HG02981 (cell line): ENCODE data around the gene IDI1.
"Not testable (repeated sequence)": the region's sequence is repeated elsewhere in the genome, so short reads cannot be mapped to it uniquely, and the experiment has no call there.

Experiments
- ATAC-seq: cut with Tn5 transposase; IDR thresholded peaks from one replicate; pipeline ENCODE4 v1.9.1; 2021; ENCODE audit warnings: mild to moderate bottlenecking, moderate library complexity; ENCODE audit not compliant: unreplicated experiment

Gene IDI1

DNA sequence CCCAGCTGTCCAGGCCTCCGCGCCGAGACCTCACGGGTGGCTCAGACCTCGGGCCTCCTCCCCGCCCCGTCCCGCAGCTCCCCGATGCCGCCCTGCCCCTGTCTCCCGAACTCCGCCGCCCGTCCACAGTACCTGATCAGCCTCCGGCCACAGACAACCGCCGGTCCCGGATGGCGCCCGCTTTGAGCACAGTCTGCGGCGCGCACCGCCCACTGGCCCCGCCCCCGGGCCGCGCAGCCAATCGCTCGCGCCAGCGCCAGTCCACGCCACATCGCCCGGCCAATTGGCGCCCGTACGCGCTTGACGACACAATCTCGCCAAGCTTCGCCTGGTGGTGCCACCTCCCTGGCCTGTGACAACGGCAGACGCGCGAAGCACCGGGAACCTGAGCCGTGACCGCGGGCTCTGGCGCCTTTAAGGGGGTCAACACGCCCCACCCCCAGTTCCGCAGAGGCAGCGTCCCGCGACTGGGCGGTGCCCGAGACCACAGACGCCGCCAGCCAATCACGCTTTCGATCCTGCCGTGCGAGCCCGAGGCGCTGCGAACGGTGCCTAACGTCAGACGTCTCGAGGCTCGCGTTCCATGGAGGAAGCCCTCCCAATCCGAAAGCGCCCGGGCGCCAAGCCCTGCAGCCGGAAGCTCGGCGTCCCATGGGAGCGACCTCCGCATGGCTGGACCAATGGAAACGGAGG, at the start of gene IDI1:
IDI1 (minus strand) TSS at position 388 of the 693 bp plus-strand sequence; CDS start at position 272, 116 bp downstream.
- peak; percentile 77 for ATAC-seq

DNA sequence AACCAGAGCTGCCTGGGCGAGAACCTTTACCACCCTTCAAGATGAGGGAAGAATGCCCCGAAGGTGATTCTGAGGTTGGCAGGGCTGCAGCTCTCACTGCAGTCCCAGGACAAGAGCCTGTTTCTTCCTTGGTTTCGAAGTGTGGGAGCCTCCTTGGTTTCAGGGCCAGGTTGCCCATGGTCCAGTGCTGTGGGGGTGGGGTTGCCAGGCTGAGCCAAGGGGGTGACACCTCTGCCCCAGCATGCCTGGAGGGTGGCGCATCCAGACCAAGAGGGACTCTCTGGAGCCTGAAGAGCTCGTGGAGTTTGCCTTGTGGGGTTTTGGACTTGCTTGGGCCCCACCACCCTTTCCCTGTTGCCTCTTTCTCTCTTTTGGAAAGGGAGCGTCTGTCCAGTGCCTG, 48.5 kb upstream of the IDI1 start:
- ATAC-seq, result no peak

DNA sequence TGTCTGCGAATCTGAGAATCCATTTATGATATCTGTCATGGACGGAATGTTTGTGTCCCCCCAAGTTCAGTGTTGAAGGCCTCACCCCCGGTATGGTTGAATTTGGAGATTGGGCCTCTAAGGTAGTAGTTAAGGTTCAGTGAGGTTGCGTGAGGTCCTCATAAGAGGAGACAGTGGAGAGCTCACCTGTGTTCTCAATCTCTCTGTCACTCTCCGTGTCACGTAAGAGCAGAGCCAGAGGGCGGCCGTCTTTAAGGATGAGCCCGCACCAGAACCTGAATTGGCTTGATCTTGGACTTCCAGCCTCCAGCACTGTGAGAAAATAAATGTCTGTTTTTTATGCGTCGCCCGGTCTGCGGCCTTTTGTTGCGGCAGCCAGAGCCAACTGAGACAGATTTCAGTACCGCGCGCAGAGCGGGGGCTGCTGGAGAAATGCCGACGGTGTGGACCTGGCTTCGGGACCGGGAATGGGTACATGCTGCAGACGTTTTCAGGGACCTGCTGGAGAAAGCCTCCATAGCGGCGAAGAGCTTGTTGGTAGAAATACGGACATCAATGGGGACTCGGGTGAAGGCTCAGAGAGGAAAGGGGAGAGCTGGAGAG, 47.5 kb upstream of the IDI1 start:
- ATAC-seq, result no peak

DNA sequence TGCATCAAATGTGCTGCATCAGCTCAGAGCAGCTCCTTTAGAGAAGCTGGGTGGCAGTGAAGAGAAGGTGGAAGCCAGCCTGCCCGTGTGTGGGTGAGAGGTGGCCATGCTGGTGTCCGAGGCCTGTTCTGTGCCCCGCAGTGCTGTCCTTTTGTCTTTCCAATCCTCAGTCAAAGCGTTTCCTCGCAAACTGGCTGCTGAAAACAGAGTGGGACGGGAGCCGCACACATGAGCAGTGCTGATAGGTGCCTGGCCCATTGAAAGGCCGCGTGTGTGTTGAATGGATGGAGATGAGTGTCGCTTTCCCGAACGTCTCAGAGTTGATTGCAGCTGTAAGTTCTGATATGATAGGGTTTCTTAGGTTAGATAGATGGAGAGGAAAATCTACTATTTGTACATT, 46.6 kb upstream of the IDI1 start:
- ATAC-seq, result no peak

DNA sequence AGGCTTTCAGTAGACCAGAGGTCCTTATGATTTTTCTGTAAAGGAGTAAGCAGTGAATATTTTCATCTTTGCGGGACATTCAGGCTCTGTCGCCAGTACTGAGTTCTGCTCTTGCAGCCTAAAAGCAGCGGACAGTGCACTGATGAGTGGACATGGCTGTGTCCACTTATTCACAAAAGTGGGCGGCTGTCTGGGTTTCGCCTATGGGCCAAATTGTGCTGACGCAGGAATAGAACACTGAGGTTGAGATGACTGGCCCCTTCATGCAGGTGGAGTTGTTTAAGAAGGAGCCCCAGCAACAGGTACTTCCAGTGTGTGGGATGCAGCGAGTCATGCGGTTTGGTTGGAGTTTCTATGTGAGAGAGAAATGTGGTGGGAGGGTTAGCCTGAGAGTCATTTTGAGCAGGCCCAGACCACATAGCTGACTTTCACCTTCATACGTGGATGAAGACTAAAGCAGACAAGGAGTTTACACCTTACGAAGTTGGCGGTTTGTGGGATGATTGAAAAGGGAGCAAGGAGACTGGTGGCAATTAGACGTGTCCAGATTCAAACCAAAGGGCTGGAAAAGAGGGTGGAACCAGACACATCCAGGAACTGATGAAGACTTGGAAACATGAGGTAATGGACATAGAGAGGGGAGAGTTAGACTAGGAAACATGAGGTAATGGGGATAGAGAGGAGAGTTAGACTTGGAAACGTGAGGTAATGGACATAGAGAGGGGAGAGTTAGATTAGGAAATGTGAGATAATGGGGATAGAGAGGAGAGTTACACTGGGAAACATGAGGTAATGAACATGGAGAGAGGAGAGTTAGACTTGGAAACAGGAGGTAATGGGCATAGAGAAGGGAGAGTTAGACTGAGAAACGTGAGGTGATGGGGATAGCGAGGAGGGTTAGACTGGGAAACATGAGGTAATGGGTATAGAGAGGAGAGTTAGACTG, 45.5 kb upstream of the IDI1 start:
- peak; percentile 51 for ATAC-seq

DNA sequence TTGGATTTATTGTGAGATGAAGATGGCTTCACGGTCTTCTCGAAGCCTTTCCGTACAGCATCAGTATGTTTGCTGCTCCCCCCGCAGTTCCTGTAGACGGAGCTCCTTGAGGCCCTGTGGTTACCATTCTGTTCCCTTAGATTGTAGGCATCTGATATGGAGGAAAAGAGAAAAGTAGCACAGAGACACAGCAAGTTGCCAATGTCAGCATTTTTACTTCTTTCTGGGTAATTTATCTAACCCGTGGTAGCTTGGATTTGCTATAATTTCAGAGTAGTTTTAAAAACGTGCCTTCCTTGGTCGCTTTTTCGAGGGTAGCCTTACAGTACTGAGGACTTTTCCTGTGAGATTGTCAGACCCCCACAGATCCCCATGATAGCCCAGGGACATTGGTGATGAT, 44.8 kb upstream of the IDI1 start:
- ATAC-seq, result no peak

DNA sequence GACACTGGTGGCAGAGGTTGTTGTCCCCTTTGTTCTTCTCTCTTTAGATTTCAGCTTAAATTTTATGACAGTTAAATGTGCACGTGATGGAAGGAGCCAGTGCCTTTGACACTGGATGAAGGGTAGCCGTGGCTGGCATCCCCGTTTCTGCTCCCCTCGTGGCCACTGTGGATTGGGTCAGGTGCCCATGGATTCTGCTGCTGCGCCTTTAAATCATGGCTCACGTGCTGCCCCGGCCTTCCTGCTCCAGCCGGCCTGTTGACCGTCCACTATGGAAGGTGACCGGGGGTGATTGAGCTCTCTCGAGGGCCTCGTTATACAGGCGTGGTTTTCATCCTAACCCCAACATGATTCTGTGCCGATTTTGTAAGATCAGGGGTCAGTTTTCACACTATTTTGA, 41.8 kb upstream of the IDI1 start:
- no peak for ATAC-seq

DNA sequence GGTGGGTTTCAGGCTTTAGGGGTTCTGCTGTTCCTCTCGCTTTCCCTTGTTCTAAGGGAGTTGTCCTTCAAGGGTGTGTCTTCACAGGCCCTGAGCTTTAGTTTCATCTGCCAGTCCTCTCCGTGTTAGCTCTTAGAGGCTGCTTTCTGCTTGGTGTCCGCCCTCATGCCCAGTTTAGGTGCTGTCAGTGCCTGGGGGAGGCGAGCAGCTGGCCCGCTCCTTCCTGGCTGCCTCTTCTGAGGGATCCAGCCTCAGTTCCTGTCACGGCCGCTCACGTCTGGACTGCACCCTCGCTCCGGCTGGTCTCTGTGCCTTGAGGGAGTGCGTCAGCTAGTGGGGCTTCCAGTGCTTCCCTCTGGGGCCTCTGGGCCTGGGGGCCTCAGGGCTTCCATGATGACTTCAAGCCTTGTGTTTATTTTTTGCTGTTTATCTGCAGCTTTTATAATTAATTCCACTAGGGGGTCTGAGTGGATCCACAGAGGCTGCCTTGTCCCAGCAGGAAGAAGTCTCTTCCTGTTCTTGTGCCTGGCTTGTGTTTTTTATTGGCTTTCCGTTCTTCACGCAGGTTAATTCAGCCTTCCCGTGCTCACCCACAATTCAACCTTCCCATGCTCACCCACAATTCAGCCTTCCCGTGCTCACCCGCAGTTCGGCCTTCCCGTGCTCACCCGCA, 40.2 kb upstream of the IDI1 start:
- ATAC-seq, result no peak

DNA sequence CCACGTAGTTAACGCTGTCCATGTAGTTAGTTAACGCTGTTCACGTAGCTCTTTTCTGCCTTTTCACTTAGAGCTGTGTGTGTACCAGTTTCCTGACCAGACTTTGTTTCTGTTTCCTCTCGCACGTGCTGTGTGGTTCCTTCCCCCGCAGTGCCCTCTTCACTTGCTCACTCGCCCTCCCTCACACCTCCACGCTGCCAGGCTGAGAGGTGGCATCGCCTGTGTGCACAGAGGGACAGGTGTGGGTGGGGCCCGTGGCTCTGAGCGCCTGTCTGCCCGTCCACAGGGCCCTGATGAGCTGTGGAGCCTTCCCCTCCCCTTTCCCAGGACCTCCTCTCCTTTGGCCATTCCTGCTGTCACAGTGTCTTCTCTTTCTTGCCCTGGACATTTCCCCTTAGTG, 37.9 kb upstream of the IDI1 start:
- ATAC-seq, result no peak

DNA sequence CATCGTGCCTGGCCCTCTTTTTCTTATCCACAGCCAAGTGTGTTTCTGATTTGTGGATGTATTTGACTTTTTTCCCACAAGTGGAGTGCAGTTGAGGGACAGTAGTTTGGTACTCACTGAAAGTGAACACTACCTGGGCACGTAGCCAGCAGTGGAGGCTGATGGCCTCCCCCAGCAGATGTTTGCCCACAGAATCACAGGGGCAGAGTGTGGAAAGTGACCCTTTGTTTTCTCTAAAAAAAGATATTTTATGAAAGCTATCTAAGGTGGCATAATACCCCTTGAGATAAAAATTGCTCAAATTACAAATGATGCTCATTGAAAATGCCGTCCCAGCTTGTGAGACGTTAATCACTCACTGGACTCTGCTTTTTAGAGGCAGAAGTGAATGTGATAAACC, 36.3 kb upstream of the IDI1 start:
- no peak for ATAC-seq

DNA sequence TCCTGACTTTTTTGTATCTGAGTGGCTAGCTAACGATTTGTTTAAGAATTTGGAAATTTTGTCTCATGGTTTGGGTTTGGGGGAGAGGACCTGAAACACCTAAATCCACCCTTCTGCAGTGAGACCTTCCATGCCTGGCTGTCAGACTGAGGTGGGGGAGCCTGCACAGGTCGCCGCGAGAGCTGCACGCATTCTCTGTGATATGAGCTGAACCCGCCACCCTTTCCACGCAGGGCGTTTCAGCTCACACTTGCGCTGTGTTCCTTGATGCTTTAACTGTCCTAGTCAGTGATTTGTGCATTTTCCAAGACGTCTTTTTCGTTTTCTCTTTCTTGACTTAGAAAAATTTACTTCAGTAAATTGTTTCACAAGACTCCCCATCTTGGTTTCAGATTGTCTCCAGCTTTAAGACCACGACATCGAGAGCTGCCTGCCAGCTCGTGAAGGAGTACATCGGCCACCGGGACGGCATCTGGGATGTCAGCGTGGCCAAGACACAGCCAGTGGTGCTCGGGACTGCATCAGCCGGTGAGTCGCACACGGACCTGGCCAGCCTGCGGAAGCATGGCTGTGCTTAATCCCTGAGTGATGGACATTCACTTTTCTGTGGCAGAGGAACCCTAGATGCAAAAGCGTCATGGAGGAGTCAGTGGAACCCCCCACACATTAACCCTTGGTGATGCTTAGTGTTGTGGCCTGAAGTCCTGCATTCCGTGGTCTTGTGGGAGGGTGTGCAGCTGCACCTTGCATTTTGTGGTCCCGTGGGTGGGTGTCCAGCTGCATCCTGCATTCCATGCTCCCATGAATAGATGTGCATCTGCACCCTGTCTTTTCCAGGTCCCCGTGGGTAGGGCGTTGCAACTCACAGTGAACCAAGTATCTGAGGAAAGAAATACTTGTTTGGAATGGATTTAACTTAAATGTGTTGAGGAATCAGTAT, 35.4 kb upstream of the IDI1 start:
- ATAC-seq, result no peak

DNA sequence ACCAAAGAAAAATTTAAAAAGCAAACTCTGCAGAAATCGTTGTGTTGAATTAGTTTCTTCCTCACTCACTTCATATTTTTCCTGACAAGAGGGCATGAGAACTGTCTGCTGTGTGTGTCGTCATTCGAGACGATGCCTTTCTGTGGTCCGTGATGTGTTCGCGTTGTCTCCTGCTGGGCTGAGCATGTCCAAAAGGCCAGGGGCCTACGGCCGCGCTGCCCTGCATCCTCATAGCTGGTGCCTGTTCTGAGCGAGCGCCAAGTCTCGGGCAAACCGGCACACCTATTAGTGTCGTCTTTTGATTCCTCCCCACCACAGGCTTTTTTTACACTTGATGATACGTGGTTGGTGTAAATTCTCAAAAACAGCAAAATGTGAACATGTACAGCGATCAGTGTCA, 34.7 kb upstream of the IDI1 start:
- no peak for ATAC-seq

DNA sequence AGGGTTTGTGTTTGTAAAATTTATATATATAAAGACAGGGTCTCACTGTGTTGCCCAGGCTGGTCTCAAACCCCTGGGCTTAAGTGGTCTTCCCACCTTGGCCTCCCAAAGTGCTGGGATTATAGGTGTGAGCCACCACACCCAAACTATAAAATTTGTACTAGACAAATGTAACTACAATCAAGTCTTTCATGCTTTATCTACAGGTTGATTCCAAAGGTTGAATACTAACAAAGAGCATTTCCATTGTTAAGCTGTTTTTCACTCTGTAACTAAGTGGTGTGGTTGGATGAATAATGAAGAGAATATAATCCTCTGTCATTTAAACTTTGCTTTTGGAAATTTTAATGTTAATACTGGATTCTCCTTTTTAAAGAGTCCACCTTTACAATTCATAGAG, 29.7 kb upstream of the IDI1 start:
- ATAC-seq, result no peak

DNA sequence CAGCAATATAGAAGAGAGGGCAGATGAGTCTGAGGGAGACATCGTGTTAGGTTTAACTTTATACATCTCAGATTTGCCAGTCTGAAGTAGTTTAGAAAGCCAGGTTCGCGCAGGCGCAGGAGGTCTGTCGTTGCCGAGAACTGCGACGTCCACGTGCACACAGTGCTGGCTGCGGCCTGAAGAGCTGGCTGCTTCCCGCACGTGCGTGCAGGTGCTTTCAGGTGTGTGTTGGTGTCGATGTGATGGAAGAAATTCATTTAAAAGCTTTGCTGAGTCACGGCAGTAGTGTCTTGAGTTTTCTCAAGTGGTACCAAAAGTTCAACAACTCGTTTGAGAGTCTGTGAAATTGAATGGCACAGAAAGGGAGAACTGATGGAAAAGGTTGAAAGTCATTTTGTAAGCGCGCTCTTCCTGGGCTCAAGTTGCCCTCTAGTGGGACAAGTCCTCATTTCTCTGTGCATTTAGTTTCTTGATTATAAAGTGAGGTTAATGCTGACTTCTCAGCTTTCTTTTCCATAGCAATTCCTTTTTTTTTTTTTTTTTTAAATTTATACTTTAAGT, 25.9 kb upstream of the IDI1 start:
- ATAC-seq, result no peak

DNA sequence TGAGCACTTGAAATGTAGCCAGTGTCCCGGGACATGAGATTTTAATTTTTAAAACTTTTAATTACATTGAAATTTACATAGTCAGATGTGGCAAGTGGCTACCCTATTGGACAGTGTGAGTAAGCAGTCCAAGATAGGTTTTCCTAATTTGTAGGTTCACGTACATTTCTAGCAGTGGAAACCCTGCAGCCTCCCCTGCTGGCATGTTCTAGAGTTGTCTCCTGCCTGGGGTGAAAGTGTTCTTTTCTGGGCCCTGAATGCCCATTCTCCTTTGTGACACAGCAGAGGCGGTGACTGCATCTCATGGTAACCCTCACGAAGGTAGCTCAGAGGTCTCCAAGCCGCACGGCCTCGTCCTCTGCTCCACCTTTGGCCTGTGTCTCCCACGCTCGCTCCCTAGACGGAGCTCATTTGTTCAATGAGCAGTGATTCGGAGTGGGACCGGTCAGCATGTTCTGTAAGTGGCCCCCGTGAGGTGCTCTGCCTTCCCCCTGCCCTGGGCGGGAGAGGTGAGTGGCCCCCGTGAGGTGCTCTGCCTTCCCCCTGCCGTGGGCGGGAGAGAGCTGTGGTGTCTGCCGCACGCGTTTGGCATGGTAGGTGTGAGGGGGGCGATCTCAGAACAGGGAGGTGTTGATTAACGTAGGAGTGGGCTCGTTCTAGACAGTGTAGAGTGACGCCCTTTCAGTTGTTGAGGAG, 25.3 kb upstream of the IDI1 start:
- ATAC-seq, result no peak

DNA sequence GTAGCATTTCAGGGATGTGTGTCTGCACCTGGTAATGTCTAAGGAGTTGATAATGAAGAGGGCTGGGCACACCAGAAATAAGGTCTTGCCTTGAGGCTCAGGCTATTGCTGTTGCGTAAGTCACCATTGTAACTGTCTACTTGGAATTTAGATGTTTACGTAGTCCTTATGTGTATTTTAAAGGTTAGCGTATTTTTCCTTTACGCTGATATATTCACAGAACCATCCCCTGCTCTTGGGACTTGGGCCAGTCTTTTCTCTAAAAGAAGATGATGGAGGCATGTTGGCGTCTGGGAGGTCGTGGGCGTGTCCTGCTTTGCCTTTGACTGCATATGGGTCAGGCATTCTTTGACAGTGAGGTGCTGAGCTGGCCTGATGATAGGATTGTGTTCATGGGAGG, 22.0 kb upstream of the IDI1 start:
- ATAC-seq, result no peak

DNA sequence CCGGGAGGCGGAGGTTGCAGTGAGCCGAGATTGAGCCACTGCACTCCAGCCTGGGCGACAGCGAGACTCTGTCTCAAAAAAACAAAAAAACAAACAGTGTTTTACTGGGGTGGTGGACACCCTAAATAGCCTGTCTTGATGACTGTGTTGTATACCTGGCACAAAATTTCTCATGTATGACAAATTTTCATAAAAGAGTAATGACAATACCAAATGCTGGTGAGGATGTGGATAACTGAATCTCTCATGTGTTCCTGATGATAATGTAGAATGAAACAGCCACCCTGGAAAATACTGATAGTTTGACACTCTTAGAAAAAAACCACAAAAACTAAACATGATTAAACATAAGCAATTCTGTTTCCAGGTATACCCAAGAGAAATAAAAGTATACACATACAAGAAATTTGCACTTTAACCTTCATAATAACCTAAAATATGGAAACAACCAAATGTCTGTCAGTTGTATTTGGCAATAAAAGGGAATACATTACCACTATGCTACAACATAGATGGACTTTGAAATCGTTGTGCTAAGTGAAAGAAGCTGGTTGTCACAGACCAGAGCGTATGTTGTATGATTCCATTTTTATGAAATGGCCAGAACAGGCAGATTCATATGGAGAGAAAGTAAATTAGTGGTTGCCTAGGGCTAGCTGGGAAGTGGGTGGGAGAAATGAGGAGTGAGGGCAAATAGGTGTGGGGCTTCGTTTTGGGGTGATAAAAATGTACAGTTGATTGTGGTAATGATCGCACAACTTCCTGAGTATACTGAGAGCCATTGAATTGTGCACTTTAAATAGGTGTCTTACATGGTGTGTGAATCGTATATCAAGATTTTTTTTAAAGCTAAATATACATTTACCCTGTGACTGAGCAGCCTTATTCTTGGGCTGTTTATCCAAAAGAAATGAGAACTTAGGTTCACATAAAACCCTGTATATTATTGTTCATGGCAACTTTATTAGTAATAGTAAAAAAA, 19.8 kb upstream of the IDI1 start:
- no peak for ATAC-seq

DNA sequence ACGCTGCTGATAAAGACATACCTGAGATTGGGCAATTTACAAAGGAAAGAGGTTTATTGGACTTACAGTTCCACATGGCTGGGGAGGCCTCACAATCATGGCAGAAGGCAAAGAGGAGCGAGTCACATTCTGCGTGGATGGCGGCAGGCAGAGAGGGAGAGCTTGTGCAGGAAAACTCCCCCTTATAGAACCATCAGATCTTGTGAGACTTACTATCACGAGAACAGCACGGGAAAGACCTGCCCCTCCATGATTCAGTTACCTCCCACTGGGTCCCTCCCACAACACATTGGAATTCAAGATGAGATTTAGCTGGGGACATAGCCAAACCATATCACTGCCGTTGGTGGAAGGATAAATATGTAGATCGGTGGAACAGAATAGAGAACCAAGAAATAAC, 17.8 kb upstream of the IDI1 start:
- not testable (repeated sequence) for ATAC-seq
